Transverse colon (tissue), 4 donors: ENCODE results near the gene SYNPO2. TPM values are rescaled to one million over a fixed set of nuclear protein-coding genes. Genes with fewer than 3 reads are reported as not detected.
A peak's percentile ranks its signal among the peaks of the same experiment; 100 is the strongest.

Source experiments
- DNase-seq: peaks from one replicate; pipeline ENCODE4 v3.0.0-alpha.2; 2019
- H3K27ac ChIP-seq, 4 donors: fragments of 200-600 bp; sonication (generic); 2 replicates each; pipeline ENCODE4 v1.5.1; 2016 to 2018; ENCODE audit warnings: inconsistent platforms in 4 of 4
- H3K27me3 ChIP-seq: fragments of 200-600 bp; sonication (generic); 2 replicates; pipeline ENCODE4 v1.5.1; 2017; ENCODE audit warnings: inconsistent platforms
- H3K36me3 ChIP-seq, 4 donors: fragments of 200-600 bp; sonication (generic); 2 replicates each; pipeline ENCODE4 v1.5.1; 2017 to 2019; ENCODE audit warnings: inconsistent platforms in 4 of 4
- H3K4me1 ChIP-seq, 4 donors: fragments of 200-600 bp; sonication (generic); 2 replicates each; pipeline ENCODE4 v1.5.1; 2017 to 2020; ENCODE audit warnings: inconsistent platforms in 4 of 4
- H3K4me3 ChIP-seq, 4 donors: fragments of 200-600 bp; sonication (generic); 1 replicate in 1 of 4; 2 replicates in 3 of 4; pipeline versions ENCODE4 v1.5.1 to v1.6.1; 2017 to 2019; ENCODE audit warnings: inconsistent platforms in 4 of 4
- H3K9me3 ChIP-seq, 2 donors: fragments of 200-600 bp; sonication (generic); 2 replicates each; pipeline ENCODE4 v1.5.1; 2017 to 2019; ENCODE audit warnings: inconsistent platforms in 2 of 2
- CTCF ChIP-seq, 5 experiments: fragments of 200-600 bp in 3 of 5; fragments of 450-650 bp in 2 of 5; sonication (generic) in 3 of 5; IDR thresholded peaks; 1 replicate in 2 of 5; 2 replicates in 3 of 5; pipeline ENCODE4 v1.5.1; 2016 to 2017; ENCODE audit warnings: antibody characterized with exemption in 5 of 5, inconsistent platforms in 3 of 5, mild to moderate bottlenecking in 2 of 5, moderate library complexity in 1 of 5
- EP300 ChIP-seq: sonication (generic); formaldehyde crosslinking; IDR thresholded peaks from one replicate; pipeline ENCODE4 v1.6.1; 2017; ENCODE audit warnings: antibody characterized with exemption, low read depth
- POLR2A ChIP-seq: fragments of 450-650 bp; IDR thresholded peaks from one replicate; pipeline ENCODE4 v1.6.1; 2016; ENCODE audit warnings: antibody characterized with exemption, mild to moderate bottlenecking, moderate library complexity
- POLR2AphosphoS5 ChIP-seq, 3 donors: sonication (generic); formaldehyde crosslinking; IDR thresholded peaks; one replicate each; pipeline ENCODE4 v1.6.1; 2016; ENCODE audit warnings: antibody characterized with exemption in 3 of 3
- WGBS, 2 donors: methylation state at CpG; one replicate each; pipeline ENCODE4 v1.1.5; 2018; ENCODE audit warnings: low coverage in 1 of 2; 5-methylcytosine and 5-hydroxymethylcytosine counted together
- in situ Hi-C, 4 donors: fragments of 200-750 bp; cut with MboI; loops; one replicate each; pipeline versions ENCODE4 v1.15.0 to v1.15.1; 2017; ENCODE audit warnings: low sequenced_read_pairs in 3 of 4, low pct_ligation_motif_present in 1 of 4, low pct_unique_long_range_greater_than_20kb in 1 of 4
- intact Hi-C: fragments of 100-400 bp; cut with DNase I; formaldehyde crosslinking; loops from one replicate; pipeline ENCODE4 v1.15.1; 2023; ENCODE audit warnings: low total_unique reads
- total RNA-seq, 4 donors: library from RNA; depleted of rRNA; stranded (reverse); fragments of >200 nt; gene quantifications; one replicate each; pipeline ENCODE4 v1.1.0, GENCODE V29; 2016

SYNPO2 gene
- total RNA-seq, 4 donors from 2014 or later, result 99.7 to 400 (median 145) TPM

- in situ Hi-C loops (no loop called here), intact Hi-C loops (no loop called here)
- Histone ChIP-seq H3K4me1 (peaks cover 8 to 27% (median 17%) of the 10 kb centered on the region in 4 donors), H3K27me3 (no peaks in the 10 kb centered on the region), H3K4me3 (no peak overlapping the region), H3K36me3 (no peaks in the 10 kb centered on the region), H3K9me3 (no peaks in the 10 kb centered on the region), H3K27ac (peak overlapping the region; percentile 83 to 86 (median 86))
- TF ChIP-seq POLR2AphosphoS5 (IDR thresholded peaks at IDR 0.05) (no peak), EP300 (no peak), POLR2A (no peak), CTCF (IDR thresholded peaks at IDR 0.05) (no peak)
- DNase-seq, result no peak
- WGBS, 2 donors, result 60 to 62% methylated on average over 1 to 3 of the region's 3 CpGs
Observed at GRCh38 chr4:119081943-119082342, 193.3 kb downstream of the SYNPO2 start.

- no peaks in the 10 kb centered on the region for H3K36me3 ChIP-seq
- DNase-seq, result no peak
- H3K27me3 ChIP-seq, result no peaks in the 10 kb centered on the region
- intact Hi-C loops, result no loop called here
- H3K27ac ChIP-seq, result peak overlapping the region in 3 of 4 donors; percentile 83 to 86 (median 86)
- TF ChIP-seq CTCF (IDR thresholded peaks at IDR 0.05), result no peak
- TF ChIP-seq POLR2AphosphoS5 (IDR thresholded peaks at IDR 0.05), result no peak
- no peak for TF ChIP-seq POLR2A
- TF ChIP-seq EP300, result no peak
- no peaks in the 10 kb centered on the region for H3K9me3 ChIP-seq
- in situ Hi-C loops, result no loop called here
- H3K4me1 ChIP-seq, result peaks cover 11 to 33% (median 20%) of the 10 kb centered on the region in 4 donors
- WGBS, 2 donors, result 80 to 100% methylated on average over 2 of the region's 2 CpGs
- H3K4me3 ChIP-seq, result no peak overlapping the region
Observed at GRCh38 chr4:119082661-119083060, 194.0 kb downstream of the SYNPO2 start.

- TF ChIP-seq CTCF (IDR thresholded peaks at IDR 0.05) (no peak), POLR2A (no peak), POLR2AphosphoS5 (IDR thresholded peaks at IDR 0.05) (no peak), EP300 (no peak)
- H3K27me3 ChIP-seq, result no peaks in the 10 kb centered on the region
- no peak overlapping the region for H3K27ac ChIP-seq
- H3K9me3 ChIP-seq, result no peaks in the 10 kb centered on the region
- H3K4me3 ChIP-seq, result no peak overlapping the region
- H3K36me3 ChIP-seq, result no peaks in the 10 kb centered on the region
- in situ Hi-C loops, result no loop called here
- intact Hi-C loops, result no loop called here
- 62% methylated on average over 5 of the region's 5 CpGs for WGBS, 2 donors
- DNase-seq, result no peak
- peaks cover 11 to 33% (median 20%) of the 10 kb centered on the region in 4 donors for H3K4me1 ChIP-seq
Observed at GRCh38 chr4:119084513-119084912, 195.9 kb downstream of the SYNPO2 start.

GRCh38 chr4:119087121-119087520 is 198.5 kb downstream of the SYNPO2 start:
- no peak overlapping the region for H3K27ac ChIP-seq

More at GRCh38 chr4:119087121-119087520, 198.5 kb downstream of the SYNPO2 start:
- Histone ChIP-seq H3K36me3 (no peaks in the 10 kb centered on the region), H3K27me3 (no peaks in the 10 kb centered on the region), H3K9me3 (no peaks in the 10 kb centered on the region), H3K4me3 (no peak overlapping the region), H3K4me1 (peaks cover 3 to 9% (median 8%) of the 10 kb centered on the region in 4 donors)
- in situ Hi-C loops, result no loop called here
- 60 to 88% methylated on average over 3 of the region's 3 CpGs for WGBS, 2 donors
- intact Hi-C loops, result no loop called here
- TF ChIP-seq EP300 (no peak), CTCF (IDR thresholded peaks at IDR 0.05) (no peak), POLR2A (no peak), POLR2AphosphoS5 (IDR thresholded peaks at IDR 0.05) (no peak)
- DNase-seq, result no peak
